K562 (cell line): ENCODE data around the gene EPOP. TPM values are rescaled to one million over a fixed set of nuclear protein-coding genes. Genes with fewer than 3 reads are reported as not detected.

ENCODE experiments used
- ATAC-seq: fragments of 200-7000 bp; cut with Tn5 transposase; 3 replicates; pipeline ENCODE4 v1.9.1; 2020; ENCODE audit warnings: moderate library complexity
- BruUV-seq: library from RNA; stranded (reverse); fragments of 400-500 nt; replicated peaks from 2 replicates; lab custom pipeline; 2021; lab: Mats Ljungman, UMichigan
- CTCF ChIA-PET: fragments of 300-600 bp; formaldehyde crosslinking; extraction: SDS; loops from one replicate; lab custom pipeline; 2021; ENCODE audit warnings: low intra/inter-chr PET ratio; lab: Yijun Ruan, JAX
- POLR2A ChIA-PET: fragments of 300-600, 350-650 bp; sonication (Branson Sonifier 250); formaldehyde crosslinking; extraction: SDS; loops from one replicate; lab custom pipeline; 2021; ENCODE audit warnings: antibody characterized with exemption, inconsistent platforms; lab: Yijun Ruan, JAX
- DNase-seq, 4 experiments: peaks; one replicate each; pipeline versions ENCODE4 v3.0.0 to v3.0.0-alpha.2; 2011 to 2018; ENCODE audit warnings: low spot score in 3 of 4, mixed read lengths in 3 of 4; ENCODE audit errors: extremely low read depth in 1 of 4
- FAIRE-seq: peaks from 2 replicates; lab custom pipeline; 2011; peaks lifted over from hg19 to GRCh38; lab: Jason Lieb, UNC
- H2AFZ ChIP-seq: 2 replicates; pipeline ENCODE4 v1.6.0; 2011; ENCODE audit warnings: low read depth, low read length, control low read depth, inconsistent platforms
- H3K27ac ChIP-seq: fragments of 200-600 bp; 3 replicates; pipeline ENCODE4 v1.8.0; 2011; ENCODE audit warnings: low read depth, mild to moderate bottlenecking, control low read depth, inconsistent platforms, low read length, moderate library complexity, mixed read lengths; ENCODE audit errors: extremely low read depth
- H3K27me3 ChIP-seq, 2 experiments: fragments of 300-600 bp in 1 of 2; 2 replicates in 1 of 2; 3 replicates in 1 of 2; pipeline versions ENCODE4 v1.6.0 to v1.8.0; 2011; ENCODE audit warnings: inconsistent platforms in 2 of 2, low read length in 2 of 2, mild to moderate bottlenecking in 1 of 2, mixed read lengths in 1 of 2, moderate library complexity in 1 of 2; ENCODE audit not compliant: control insufficient read depth in 2 of 2, insufficient read depth in 2 of 2
- H3K36me3 ChIP-seq: fragments of 300-600 bp; 3 replicates; pipeline ENCODE4 v1.8.0; 2011; ENCODE audit warnings: mild to moderate bottlenecking, low read length, inconsistent platforms; ENCODE audit not compliant: control insufficient read depth, insufficient read depth
- H3K4me1 ChIP-seq, 2 experiments: fragments of 200-600 bp in 1 of 2; replicated peaks in 1 of 2; 2 replicates in 1 of 2; 3 replicates in 1 of 2; pipeline versions ENCODE4 v1.5.1 to v1.8.0; 2011; ENCODE audit warnings: inconsistent platforms in 2 of 2, low read length in 2 of 2, mild to moderate bottlenecking in 1 of 2, mixed read lengths in 1 of 2, moderate library complexity in 1 of 2; ENCODE audit not compliant: control insufficient read depth in 2 of 2, insufficient read depth in 2 of 2
- H3K4me2 ChIP-seq: 2 replicates; pipeline ENCODE4 v1.6.1; 2011; ENCODE audit warnings: low read length, control low read depth, inconsistent platforms, mixed read lengths; ENCODE audit not compliant: insufficient read depth
- H3K4me3 ChIP-seq: fragments of 200-600 bp; sonication (generic), shearing (Covaris generic); 2 replicates; pipeline ENCODE4 v1.5.1; 2016; ENCODE audit warnings: control low read depth, inconsistent platforms
- H3K79me2 ChIP-seq: fragments of 200-600 bp; 3 replicates; pipeline ENCODE4 v1.8.0; 2011; ENCODE audit warnings: low read length, inconsistent platforms; ENCODE audit not compliant: control insufficient read depth, insufficient read depth
- H3K9ac ChIP-seq, 2 experiments: 2 replicates each; pipeline versions ENCODE4 v1.6.0 to v1.6.1; 2011; ENCODE audit warnings: low read depth in 2 of 2, low read length in 2 of 2, control low read depth in 1 of 2, inconsistent platforms in 1 of 2, mild to moderate bottlenecking in 1 of 2, mixed read lengths in 1 of 2; ENCODE audit not compliant: insufficient read depth in 1 of 2
- H3K9me1 ChIP-seq: one replicate; pipeline ENCODE4 v1.6.0; 2011; ENCODE audit warnings: inconsistent platforms, mild to moderate bottlenecking, low read length, moderate library complexity; ENCODE audit not compliant: control insufficient read depth, insufficient read depth
- H3K9me3 ChIP-seq: replicated peaks from 2 replicates; pipeline ENCODE4 v1.5.1; 2011; ENCODE audit warnings: low read depth, low read length, inconsistent platforms; ENCODE audit not compliant: control insufficient read depth, insufficient read depth
- H4K20me1 ChIP-seq: replicated peaks from 2 replicates; pipeline ENCODE4 v1.6.1; 2011; ENCODE audit warnings: low read length, inconsistent platforms, mixed read lengths; ENCODE audit not compliant: control insufficient read depth, insufficient read depth
- WGBS: fragments of 100-300 bp; shearing (Covaris generic); methylation state at CpG from one replicate; pipeline ENCODE4 v1.1.6; 2016; ENCODE audit warnings: low coverage, mixed read lengths; ENCODE audit not compliant: insufficient coverage; ENCODE audit errors: missing lambda C conversion rate; 5-methylcytosine and 5-hydroxymethylcytosine counted together
- in situ Hi-C: fragments of 300-500 bp; cut with MboI; formaldehyde crosslinking; loops from 4 replicates; pipeline ENCODE4 v1.15.0; 2018; ENCODE audit warnings: inconsistent platforms, mixed read lengths
- intact Hi-C: fragments of 100-400 bp; cut with micrococcal nuclease; formaldehyde crosslinking; loops from 2 replicates; pipeline ENCODE4 v1.14.2; 2022
- polyA plus RNA-seq, 8 experiments: library from polyadenylated mRNA; depleted of rRNA in 4 of 8; stranded (reverse) in 5 of 8; unstranded in 3 of 8; fragments of >200 nt; fragmentation: Nextera tagmentation in 2 of 8; fragmentation: Illumina TruSeq in 1 of 8; extraction: Ambion mirVana in 2 of 8; extraction: Trizol in 1 of 8; gene quantifications; 2 replicates each; pipeline versions ENCODE4 v1.2.1 to v1.2.3, GENCODE V29; 2011 to 2014; ENCODE audit warnings: inconsistent platforms in 1 of 8, missing spikeins in 1 of 8
- total RNA-seq, 7 experiments: library from RNA; depleted of rRNA in 6 of 7; stranded (reverse); fragments of >200 nt in 6 of 7; fragmentation: Illumina TruSeq in 2 of 7; extraction: Trizol in 2 of 7; gene quantifications; 2 replicates each; pipeline versions ENCODE4 v1.2.1 to v1.2.3, GENCODE V29; 2011 to 2021; ENCODE audit warnings: low replicate concordance in 1 of 7
- TF ChIP-seq, protein P1 (sequence below): fragments of 450-650 bp; IDR thresholded peaks from 2 replicates; pipeline ENCODE4 v1.6.1; 2018; ENCODE audit not compliant: partially characterized antibody
- TF ChIP-seq, protein P2 (sequence below): fragments of 250-450 bp; sonication (Bioruptor Pico); IDR thresholded peaks from 2 replicates; pipeline ENCODE4 v1.8.0; 2021; ENCODE audit warnings: moderate library complexity, mild to moderate bottlenecking, inconsistent platforms

Gene EPOP
- total and polyA plus RNA-seq, 9 of the 15 experiments (the other 6 are each of a cell fraction or from before 2014, with no cell fraction given): 0.41 to 10.6 (median 4.6) TPM

DNA sequence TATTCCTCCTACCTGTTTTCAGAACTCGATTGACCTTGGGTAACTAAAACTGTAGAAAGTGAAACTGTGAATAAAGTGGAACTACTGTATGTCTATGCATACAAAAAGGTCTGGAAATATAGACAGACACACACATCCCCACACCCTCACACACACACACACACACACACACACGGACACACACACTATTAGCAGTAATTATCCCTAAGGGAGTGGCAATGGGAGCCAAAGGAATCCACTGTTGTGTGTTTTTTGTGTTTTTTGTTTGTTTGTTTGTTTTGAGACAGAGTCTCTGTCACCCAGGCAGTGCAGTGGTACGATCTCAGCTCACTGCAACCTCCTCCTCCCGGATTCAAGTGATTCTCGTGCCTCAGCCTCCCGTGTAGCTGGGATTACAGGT lies 42.4 kb downstream of the EPOP start:
- Histone ChIP-seq H3K9me3 (no peaks in the 10 kb centered on the region), H2AFZ (no peak overlapping the region), H3K9me1 (no peaks in the 10 kb centered on the region), H3K4me2 (no peak overlapping the region), H3K36me3 (no peaks in the 10 kb centered on the region), H3K27me3 (no peaks in the 10 kb centered on the region; a peak in 1 of 5 replicates), H4K20me1 (no peaks in the 10 kb centered on the region), H3K9ac (no peak overlapping the region), H3K4me3 (no peak overlapping the region), H3K4me1 (no peaks in the 10 kb centered on the region; a peak in 2 of 5 replicates), H3K27ac (no peak overlapping the region), H3K79me2 (no peaks in the 10 kb centered on the region)
- ATAC-seq: no peak
- CTCF ChIA-PET: no interaction called here
- DNase-seq: no peak
- FAIRE-seq: no peak
- POLR2A ChIA-PET: no interaction called here
- intact Hi-C loops (no loop called here), in situ Hi-C loops (no loop called here)
- BruUV-seq: no TSS peak
- 27% methylated on average over 6 of the region's 6 CpGs for WGBS
- TF ChIP-seq, protein P1, sequence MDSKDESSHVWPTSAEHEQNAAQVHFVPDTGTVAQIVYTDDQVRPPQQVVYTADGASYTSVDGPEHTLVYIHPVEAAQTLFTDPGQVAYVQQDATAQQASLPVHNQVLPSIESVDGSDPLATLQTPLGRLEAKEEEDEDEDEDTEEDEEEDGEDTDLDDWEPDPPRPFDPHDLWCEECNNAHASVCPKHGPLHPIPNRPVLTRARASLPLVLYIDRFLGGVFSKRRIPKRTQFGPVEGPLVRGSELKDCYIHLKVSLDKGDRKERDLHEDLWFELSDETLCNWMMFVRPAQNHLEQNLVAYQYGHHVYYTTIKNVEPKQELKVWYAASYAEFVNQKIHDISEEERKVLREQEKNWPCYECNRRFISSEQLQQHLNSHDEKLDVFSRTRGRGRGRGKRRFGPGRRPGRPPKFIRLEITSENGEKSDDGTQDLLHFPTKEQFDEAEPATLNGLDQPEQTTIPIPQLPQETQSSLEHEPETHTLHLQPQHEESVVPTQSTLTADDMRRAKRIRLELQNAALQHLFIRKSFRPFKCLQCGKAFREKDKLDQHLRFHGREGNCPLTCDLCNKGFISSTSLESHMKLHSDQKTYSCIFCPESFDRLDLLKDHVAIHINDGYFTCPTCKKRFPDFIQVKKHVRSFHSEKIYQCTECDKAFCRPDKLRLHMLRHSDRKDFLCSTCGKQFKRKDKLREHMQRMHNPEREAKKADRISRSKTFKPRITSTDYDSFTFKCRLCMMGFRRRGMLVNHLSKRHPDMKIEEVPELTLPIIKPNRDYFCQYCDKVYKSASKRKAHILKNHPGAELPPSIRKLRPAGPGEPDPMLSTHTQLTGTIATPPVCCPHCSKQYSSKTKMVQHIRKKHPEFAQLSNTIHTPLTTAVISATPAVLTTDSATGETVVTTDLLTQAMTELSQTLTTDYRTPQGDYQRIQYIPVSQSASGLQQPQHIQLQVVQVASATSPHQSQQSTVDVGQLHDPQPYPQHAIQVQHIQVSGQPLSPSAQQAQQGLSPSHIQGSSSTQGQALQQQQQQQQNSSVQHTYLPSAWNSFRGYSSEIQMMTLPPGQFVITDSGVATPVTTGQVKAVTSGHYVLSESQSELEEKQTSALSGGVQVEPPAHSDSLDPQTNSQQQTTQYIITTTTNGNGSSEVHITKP: peak; percentile 30
- TF ChIP-seq, protein P2, sequence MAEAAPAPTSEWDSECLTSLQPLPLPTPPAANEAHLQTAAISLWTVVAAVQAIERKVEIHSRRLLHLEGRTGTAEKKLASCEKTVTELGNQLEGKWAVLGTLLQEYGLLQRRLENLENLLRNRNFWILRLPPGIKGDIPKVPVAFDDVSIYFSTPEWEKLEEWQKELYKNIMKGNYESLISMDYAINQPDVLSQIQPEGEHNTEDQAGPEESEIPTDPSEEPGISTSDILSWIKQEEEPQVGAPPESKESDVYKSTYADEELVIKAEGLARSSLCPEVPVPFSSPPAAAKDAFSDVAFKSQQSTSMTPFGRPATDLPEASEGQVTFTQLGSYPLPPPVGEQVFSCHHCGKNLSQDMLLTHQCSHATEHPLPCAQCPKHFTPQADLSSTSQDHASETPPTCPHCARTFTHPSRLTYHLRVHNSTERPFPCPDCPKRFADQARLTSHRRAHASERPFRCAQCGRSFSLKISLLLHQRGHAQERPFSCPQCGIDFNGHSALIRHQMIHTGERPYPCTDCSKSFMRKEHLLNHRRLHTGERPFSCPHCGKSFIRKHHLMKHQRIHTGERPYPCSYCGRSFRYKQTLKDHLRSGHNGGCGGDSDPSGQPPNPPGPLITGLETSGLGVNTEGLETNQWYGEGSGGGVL (CRISPR knock-in tag): no peak
